Measurements from ENCODE around the gene KIF2A. TPM values are rescaled to one million over a fixed set of nuclear protein-coding genes. Genes with fewer than 3 reads are reported as not detected.

Gene KIF2A
- total and polyA plus RNA-seq, 2 donors (not counting 3 experiments of a cell fraction or from before 2014, with no cell fraction given), result 17.1 to 65.1 TPM

DNA sequence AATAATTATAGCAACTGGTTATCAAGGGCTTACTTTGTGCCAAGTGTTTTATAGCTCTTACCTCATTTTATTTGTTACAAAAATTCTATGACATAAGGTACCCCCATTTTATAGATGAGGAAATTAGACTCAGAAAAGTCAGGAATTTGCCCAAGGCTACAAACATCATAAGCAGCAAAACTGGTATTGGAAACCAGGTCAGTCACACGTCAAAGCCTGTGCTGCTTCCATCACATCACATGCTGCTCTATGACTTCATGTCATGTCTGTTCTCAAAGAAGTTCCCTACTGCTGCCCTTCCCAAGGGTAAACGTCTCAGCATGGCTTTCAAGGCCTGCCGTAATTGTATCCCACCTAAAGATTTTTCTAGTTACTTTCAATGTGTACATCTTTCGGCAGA, 6.9 kb upstream of the KIF2A start:
- no peaks in the 10 kb centered on the region for H3K36me3 ChIP-seq (ENCODE audit: control insufficient read depth in 2 of 2, extremely low read depth in 1 of 2, insufficient read depth in 2 of 2, low read length in 2 of 2)
- H3K4me1 ChIP-seq (ENCODE audit: control insufficient read depth, extremely low read depth, insufficient read depth, low read length), result no peaks in the 10 kb centered on the region
- H3K27ac ChIP-seq (ENCODE audit: insufficient read depth, low read depth, low read length), result no peak overlapping the region
- intact Hi-C loops (cut with micrococcal nuclease) (no loop called here), dilution Hi-C loops (cut with MboI; ENCODE audit: extremely low pct_ligation_motif_present, low sequenced_read_pairs) (no loop called here)
- CTCF ChIA-PET, result no interaction called here
- H3K9ac ChIP-seq (replicated peaks; ENCODE audit: extremely low read depth, insufficient read depth, low read length), result no peak overlapping the region
- H3K27me3 ChIP-seq (ENCODE audit: control insufficient read depth in 2 of 2, insufficient read depth in 2 of 2, low read length in 2 of 2), result peaks cover 2 to 4% of the 10 kb centered on the region in 2 experiments
- FAIRE-seq, result no peak
- H3K4me2 ChIP-seq (ENCODE audit: insufficient read depth, low read length), result no peak overlapping the region
- H4K20me1 ChIP-seq (replicated peaks; ENCODE audit: control insufficient read depth, extremely low read depth, insufficient read depth, low read length), result no peaks in the 10 kb centered on the region
- no peak overlapping the region for H3K4me3 ChIP-seq (replicated peaks in 1 of 3; ENCODE audit: insufficient read depth in 1 of 3, low read depth in 1 of 3, low read length in 3 of 3)
- no peaks in the 10 kb centered on the region for H3K9me3 ChIP-seq (replicated peaks; ENCODE audit: control insufficient read depth, insufficient read depth, low read length)
- no peak overlapping the region for H2AFZ ChIP-seq (ENCODE audit: low read depth, low read length)
- POLR2A ChIA-PET, result no interaction called here
- TF ChIP-seq POLR2A (IDR thresholded peaks at IDR 0.05; ENCODE audit: low read depth, low read length) (no peak), JUN (IDR thresholded peaks at IDR 0.05; ENCODE audit: borderline replicate concordance, insufficient read depth, insufficient read length, low read depth) (no peak), MAX (IDR thresholded peaks at IDR 0.05; ENCODE audit: insufficient read depth, insufficient read length) (no peak), FOS (IDR thresholded peaks at IDR 0.05; ENCODE audit: borderline replicate concordance, insufficient read depth, low read length) (no peak), POLR2AphosphoS5 (IDR thresholded peaks at IDR 0.05; ENCODE audit: insufficient read depth, low read depth, low read length) (no peak), MYC (IDR thresholded peaks at IDR 0.05; ENCODE audit: low read depth, low read length) (no peak), GATA2 (IDR thresholded peaks at IDR 0.05; ENCODE audit: insufficient read depth, insufficient read length, low read depth, low read length) (no peak), EZH2 (IDR thresholded peaks at IDR 0.05; ENCODE audit: borderline replicate concordance, low read depth, low read length, severe bottlenecking) (no peak)
- TF ChIP-seq, protein P1, sequence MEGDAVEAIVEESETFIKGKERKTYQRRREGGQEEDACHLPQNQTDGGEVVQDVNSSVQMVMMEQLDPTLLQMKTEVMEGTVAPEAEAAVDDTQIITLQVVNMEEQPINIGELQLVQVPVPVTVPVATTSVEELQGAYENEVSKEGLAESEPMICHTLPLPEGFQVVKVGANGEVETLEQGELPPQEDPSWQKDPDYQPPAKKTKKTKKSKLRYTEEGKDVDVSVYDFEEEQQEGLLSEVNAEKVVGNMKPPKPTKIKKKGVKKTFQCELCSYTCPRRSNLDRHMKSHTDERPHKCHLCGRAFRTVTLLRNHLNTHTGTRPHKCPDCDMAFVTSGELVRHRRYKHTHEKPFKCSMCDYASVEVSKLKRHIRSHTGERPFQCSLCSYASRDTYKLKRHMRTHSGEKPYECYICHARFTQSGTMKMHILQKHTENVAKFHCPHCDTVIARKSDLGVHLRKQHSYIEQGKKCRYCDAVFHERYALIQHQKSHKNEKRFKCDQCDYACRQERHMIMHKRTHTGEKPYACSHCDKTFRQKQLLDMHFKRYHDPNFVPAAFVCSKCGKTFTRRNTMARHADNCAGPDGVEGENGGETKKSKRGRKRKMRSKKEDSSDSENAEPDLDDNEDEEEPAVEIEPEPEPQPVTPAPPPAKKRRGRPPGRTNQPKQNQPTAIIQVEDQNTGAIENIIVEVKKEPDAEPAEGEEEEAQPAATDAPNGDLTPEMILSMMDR (IDR thresholded peaks at IDR 0.05; ENCODE audit: extremely low read depth in 1 of 2, insufficient read depth in 1 of 2, low read depth in 1 of 2, low read length in 2 of 2), result no peak
- DNase-seq (ENCODE audit: low read depth, low spot score), result no peak
- BruUV-seq (replicated peaks), result no TSS peak
- no peaks in the 10 kb centered on the region for H3K9me1 ChIP-seq (replicated peaks; ENCODE audit: control insufficient read depth, extremely low read depth, insufficient read depth, low read length)
- no peaks in the 10 kb centered on the region for H3K79me2 ChIP-seq (ENCODE audit: control insufficient read depth, insufficient read depth, low read length)

Measured in endothelial cell of umbilical vein (primary cell).